Activated CD4-positive, alpha-beta T cell treated with anti-CD3 and anti-CD28 coated beads for 1 hour (primary cell): ENCODE results near the gene CD9.
A peak's percentile ranks its signal among the peaks of the same experiment; 100 is the strongest.

Experiments
- DNase-seq: peaks from one replicate; pipeline ENCODE4 v3.0.0-alpha.2; 2020

Gene CD9

DNA sequence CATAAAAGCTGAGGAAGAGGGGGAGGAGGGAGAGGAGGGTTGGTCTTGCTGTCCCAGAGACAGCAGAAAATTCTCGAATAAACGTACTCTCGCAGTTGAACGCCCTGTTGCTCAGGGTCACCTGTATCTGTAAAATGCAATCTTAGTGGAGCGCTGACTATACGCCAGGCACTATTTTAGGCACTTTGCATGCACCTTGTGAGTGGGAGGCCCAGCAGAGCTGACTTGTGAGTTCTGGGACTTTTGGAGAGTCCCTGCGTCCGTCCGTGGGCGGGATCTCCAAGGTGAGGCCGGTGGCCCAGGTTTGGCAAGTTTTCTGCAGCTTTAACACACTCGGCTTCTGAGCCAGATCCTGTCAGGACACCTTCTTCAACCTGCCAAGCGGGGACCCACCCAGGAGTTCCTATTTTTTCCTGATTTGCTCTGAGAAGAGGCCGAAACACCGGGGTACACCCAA is 77.8 kb downstream of the CD9 start:
- DNase-seq, result no peak

DNA sequence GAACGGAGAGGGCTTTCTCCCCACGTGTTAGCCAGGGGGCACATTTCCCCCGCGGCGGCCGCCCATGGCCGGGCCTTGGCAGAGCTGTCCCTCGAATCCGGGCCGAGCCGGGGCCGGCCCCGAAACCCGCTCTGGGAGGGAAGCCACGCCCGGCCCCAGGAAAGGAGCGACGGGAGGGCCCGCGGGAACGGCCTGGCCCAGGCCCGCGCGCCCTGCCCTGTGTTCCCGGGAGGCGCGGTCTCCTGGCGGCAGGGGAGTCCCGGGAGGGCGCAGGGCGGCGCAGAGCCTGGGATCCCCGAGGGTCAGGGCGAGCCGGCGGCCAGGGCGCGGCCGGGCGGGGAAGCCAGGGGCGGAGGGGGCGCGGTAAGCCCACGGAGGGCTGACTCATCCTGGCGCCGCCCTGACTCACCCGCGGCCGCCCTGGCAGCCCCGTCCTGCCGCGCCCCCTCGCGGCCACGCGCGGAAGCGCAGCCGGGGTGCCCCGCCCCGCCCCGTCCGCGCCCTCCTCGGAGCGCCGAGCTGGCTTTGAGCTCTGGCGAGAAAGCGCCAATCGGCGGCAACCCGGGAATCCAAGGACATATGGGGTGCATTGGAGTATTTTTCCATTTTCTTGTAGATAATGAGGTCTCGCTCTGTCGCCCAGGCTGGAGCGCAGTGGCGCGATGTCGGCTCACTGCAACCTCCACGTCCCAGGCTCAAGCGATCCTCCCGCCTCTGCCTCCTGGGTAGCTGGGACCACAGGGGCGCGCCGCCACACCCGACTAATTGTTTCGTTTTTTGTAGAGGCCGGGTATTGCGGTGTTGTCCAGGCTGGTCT is 78.4 kb downstream of the CD9 start:
- DNase-seq, result peak; percentile 79

DNA sequence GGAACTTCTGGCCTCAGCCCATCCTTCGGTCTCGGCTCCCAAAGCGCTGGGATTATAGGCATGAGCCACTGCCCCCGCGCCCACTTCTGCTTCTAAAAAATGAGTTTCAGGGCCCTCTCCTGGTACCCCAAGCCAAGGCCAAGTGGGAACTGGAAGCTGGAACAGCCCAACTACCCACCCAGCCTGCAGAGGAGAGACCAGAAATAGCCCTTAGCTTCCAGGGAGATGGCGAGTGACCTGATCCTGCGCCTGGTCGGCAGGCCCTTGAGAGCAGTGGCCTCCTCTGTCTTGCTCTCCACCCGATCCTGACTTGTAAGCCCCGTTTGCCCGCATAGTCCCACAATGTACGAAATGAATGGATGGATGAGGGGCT is 79.0 kb downstream of the CD9 start:
- DNase-seq, result no peak

DNA sequence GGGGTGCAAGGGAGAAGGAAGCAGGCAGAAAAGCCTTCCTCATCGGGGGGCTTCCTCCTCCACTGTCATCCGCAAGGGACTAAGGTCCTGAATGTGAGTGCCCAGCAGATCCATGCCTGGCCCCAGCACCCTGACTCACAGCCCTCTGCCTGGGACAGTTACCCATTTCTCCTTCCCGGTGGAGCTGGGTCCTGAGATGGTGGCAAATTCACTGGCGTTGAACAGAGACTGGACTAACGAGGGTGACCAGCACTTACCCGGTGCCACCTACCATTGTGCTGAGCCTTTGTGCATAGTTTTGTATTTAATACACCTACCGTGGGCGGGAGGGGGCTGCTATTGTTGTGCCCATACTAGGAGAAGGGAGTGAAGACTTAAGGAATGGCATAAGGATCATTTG is 79.4 kb downstream of the CD9 start:
- no peak for DNase-seq

DNA sequence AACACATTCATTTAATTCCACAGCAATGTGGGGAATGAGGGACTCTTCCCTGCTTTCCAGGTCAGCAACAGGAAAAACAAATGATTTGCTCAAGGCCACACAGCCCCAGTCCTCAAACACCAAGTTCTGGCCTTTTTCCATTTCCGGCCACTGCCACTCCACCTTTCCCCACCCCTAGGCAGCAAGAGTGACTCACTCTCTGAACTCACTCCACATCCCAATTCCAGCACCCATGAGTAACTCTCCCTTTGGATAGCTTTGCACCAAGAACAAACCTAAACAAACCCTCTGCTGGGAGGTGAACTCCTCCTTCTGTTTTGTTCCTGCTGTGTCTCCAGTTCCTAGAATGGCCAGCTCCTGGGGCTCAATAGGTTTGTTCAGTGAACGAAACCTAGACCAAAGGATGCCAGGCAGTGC is 79.9 kb downstream of the CD9 start:
- DNase-seq, result no peak

DNA sequence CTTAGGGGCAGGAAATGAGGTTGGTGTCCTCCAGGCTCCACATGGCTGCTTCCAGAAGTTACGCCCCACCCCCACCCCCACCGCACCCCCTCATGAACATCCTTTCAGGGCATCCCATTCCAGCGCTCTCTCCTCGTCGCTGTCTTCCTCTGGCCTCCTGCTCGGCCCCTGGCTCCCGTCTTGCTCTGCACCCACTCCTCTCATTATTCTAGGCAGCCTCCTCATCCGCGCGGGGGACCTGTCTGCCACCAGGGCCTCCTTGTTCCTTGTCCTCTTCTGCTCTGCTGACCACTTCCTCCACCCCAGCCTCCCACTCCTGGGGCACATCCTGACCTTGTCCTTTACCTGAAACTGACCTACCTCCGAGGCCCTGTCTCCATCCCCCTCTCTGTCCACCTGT is 80.5 kb downstream of the CD9 start:
- no peak for DNase-seq

DNA sequence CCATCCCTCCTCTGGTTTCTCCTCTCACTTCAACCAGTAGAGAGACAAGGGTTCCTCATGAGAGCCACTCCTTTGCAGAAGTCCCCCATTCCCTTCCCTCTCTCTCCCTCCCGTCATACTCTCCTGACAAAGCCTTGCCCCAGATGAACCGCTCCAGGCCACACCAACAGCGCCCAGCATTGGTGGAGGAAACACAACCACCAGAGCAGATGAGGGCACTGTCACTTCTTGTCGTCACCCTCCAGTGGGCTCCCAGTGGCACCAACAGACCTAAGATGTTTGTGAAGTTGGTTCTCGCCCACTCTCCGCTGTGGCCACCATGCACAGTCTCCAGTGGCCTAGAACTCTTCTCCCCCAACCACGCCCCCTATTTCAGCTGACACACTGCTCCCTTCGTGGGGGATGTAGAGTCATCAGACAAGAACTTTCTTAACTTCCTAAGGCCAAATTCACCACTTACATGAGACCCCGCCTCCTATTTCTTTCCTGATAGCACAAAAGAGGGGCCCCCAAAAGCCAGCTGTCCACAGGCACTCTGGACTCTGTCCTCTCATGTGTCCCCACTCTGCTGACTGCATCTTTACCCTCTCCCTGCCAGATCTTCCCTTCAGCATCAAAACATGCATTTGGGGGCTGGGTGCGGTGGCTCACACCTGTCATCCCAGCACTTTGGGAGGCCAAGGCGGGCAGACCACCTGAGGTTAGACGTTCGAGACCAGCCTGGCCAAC is 81.0 kb downstream of the CD9 start:
- no peak for DNase-seq

DNA sequence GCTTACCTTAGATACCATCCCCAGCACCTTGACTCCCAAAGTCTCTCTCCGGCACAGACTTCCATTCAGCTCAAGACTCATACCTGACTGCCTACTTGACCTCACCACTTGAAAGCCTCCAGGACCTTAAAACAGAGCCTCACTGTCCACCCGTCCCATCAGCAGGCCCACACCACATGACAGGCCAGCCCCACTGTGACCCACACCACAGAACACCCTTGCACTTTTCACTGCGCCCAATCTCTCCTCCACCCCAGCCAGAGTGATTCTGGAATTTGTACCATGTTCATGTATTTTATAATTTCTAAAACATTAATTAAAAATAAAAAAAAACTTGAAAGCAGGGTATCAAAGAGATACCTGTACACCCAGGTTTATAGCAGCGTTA is 82.2 kb downstream of the CD9 start:
- DNase-seq, result no peak

DNA sequence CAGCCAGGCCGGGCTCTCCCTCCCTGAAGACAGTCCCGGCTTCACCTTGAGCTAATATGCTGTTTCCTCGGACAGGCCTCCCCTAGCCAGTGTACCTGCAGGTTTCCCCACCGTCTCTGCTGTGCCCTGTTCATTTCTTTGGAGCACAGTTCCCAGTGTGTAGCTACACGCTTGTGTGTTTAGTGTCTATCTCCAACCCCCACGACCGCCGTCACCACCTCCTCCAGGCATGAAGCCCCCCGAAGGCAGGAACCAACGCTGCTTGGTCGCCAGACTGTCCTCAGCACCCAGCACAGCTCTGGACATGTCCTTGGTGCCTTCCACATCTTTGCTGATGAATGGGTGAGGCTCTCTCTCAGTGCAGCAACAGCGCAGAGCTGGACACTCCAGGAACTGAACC is 84.1 kb downstream of the CD9 start:
- no peak for DNase-seq

DNA sequence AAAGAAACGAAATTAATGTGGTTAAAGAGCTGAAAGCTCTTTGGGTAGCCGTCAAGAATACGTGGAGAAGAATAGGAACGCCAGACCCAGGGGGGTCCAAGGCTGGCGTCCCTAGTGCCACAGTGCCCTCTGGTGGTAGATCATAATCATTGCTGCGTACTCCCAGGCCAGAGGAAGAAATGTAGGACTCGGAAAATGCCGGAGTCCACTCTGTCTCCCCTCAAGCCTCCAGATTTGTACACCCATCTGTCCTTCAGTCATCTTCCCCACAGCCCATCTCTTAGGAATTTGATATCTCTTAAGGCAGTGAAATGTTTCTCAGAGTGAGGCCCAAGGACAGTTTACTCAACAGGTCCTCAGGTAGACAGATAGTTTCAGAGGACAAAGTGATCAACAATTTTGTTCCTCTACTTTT is 84.9 kb downstream of the CD9 start:
- DNase-seq, result peak; percentile 32

DNA sequence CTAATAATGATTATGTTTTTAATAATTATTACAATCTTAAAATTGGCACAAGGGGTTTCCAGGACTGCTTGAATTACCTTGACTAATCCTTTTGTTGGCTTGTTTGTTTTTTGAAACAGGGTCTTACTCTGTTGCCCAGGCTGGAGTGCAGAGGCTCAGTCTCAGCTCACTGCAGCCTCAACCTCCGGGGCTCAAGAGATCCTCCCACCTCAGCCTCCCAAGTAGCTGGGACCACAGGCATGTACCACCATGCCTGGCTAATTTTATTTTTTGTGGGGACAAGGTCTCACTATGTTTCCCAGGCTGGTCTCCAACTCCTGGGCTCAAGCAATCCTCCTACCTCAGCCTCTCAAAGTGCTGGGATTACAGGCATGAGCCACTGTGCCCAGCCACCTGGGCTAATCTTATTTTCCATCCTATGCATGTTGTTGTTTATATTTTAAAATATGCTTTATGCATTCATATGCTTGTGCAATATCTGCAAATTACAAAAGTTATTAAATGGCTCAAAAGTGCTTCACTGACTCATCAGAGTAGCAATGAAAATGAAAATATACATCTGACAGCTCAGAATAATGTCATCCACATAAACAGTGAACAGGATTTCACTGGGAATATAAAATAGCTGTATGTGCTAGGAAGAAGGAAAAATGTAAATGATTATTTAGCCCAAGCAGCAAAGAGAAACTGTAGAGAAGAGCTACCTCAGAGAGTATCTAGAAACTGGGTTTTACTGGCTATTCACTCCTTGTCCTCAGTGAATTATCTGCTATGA is 85.5 kb downstream of the CD9 start:
- DNase-seq, result no peak
